OCI-LY7 (cell line): Measurements from ENCODE around the gene EXPH5.

Source experiments
- CTCF ChIP-seq: fragments of 200-600 bp; sonication (generic); conservative IDR thresholded peaks from 2 replicates; pipeline ENCODE4 v1.5.1; 2014; ENCODE audit warnings: mild to moderate bottlenecking, antibody characterized with exemption, low read length, moderate library complexity, mixed read lengths
- EZH2phosphoT487 ChIP-seq: fragments of 200-600 bp; sonication (generic); IDR thresholded peaks from 2 replicates; pipeline ENCODE4 v1.6.1; 2018; ENCODE audit warnings: low read depth, borderline replicate concordance, mild to moderate bottlenecking, mixed run types, antibody characterized with exemption, low read length, moderate library complexity, mixed read lengths

GRCh38 chr11:108516125-108516524 lies 77.4 kb downstream of the EXPH5 start:
- TF ChIP-seq EZH2phosphoT487 (no peak), CTCF (no peak)
